Measurements from ENCODE around the gene PPIG. TPM values are rescaled to one million over a fixed set of nuclear protein-coding genes. Genes with fewer than 3 reads are reported as not detected.
A peak's percentile ranks its signal among the peaks of the same experiment; 100 is the strongest.
"Not testable (repeated sequence)": the region's sequence is repeated elsewhere in the genome, so short reads cannot be mapped to it uniquely, and the experiment has no call there.

The PPIG gene
- total RNA-seq = 10 to 100 TPM; 49.6 to 51.0 TPM
- long read RNA-seq, donor 1, full-length matches to known transcripts = 6 of 29 reads
- long read RNA-seq, donor 1, partial matches to known transcripts = 12 of 29 reads
- long read RNA-seq, donor 1, other reads (novel, unspliced or antisense) = 11 of 29 reads
- long read RNA-seq, donor 2, full-length matches to known transcripts = 37 of 86 reads
- long read RNA-seq, donor 2, partial matches to known transcripts = 40 of 86 reads
- long read RNA-seq, donor 2, other reads (novel, unspliced or antisense) = 9 of 86 reads

- intact Hi-C loops (cut with DNase I) = no loop called here
- peak; percentile 97 for DNase-seq (ENCODE audit: low spot score)
These were observed at the start of gene PPIG for GRCh38 chr2:169584005-169584877. PPIG (plus strand) TSS chr2:169584351; CDS start chr2:169604042, 19,691 bp downstream.

- intact Hi-C loops (cut with DNase I); DNase-seq (ENCODE audit: low spot score): not testable (repeated sequence)
These were observed 44.7 kb upstream of the PPIG start for GRCh38 chr2:169539460-169539859.

- DNase-seq (ENCODE audit: low spot score) = no peak
- intact Hi-C loops (cut with DNase I) = no loop called here
These were observed 44.0 kb upstream of the PPIG start for GRCh38 chr2:169540146-169540545.

- DNase-seq (ENCODE audit: low spot score) = no peak
- intact Hi-C loops (cut with DNase I) = no loop called here
These were observed 41.7 kb upstream of the PPIG start for GRCh38 chr2:169542433-169542832.

- no peak for DNase-seq (ENCODE audit: low spot score)
- intact Hi-C loops (cut with DNase I) = no loop called here
These were observed 37.4 kb upstream of the PPIG start for GRCh38 chr2:169546756-169547155.

- DNase-seq (ENCODE audit: low spot score) = no peak
- intact Hi-C loops (cut with DNase I) = no loop called here
These were observed 22.8 kb upstream of the PPIG start for GRCh38 chr2:169561364-169561763.

- DNase-seq (ENCODE audit: low spot score); intact Hi-C loops (cut with DNase I): not testable (repeated sequence)
These were observed 22.1 kb upstream of the PPIG start for GRCh38 chr2:169562084-169562483.

GRCh38 chr2:169562519-169562918 lies 21.6 kb upstream of the PPIG start:
- intact Hi-C loops (cut with DNase I) = no loop called here
- no peak for DNase-seq (ENCODE audit: low spot score)

GRCh38 chr2:169565686-169566085 lies 18.5 kb upstream of the PPIG start:
- no peak for DNase-seq (ENCODE audit: low spot score)
- intact Hi-C loops (cut with DNase I) = no loop called here

- intact Hi-C loops (cut with DNase I) = no loop called here
These were observed 14.2 kb upstream of the PPIG start for GRCh38 chr2:169569948-169570347.

GRCh38 chr2:169570752-169571151 lies 13.4 kb upstream of the PPIG start:
- intact Hi-C loops (cut with DNase I) = not testable (repeated sequence)

More at GRCh38 chr2:169569948-169570347, 14.2 kb upstream of the PPIG start:
- DNase-seq (ENCODE audit: low spot score) = no peak

GRCh38 chr2:169571571-169571970 lies 12.6 kb upstream of the PPIG start:
- intact Hi-C loops (cut with DNase I) = no loop called here
- no peak for DNase-seq (ENCODE audit: low spot score)

More at GRCh38 chr2:169570752-169571151, 13.4 kb upstream of the PPIG start:
- DNase-seq (ENCODE audit: low spot score) = not testable (repeated sequence)

GRCh38 chr2:169572189-169572588 lies 12.0 kb upstream of the PPIG start:
- intact Hi-C loops (cut with DNase I) = no loop called here
- no peak for DNase-seq (ENCODE audit: low spot score)

- intact Hi-C loops (cut with DNase I) = no loop called here
These were observed 11.4 kb upstream of the PPIG start for GRCh38 chr2:169572821-169573159.

GRCh38 chr2:169573160-169573973 lies 10.8 kb upstream of the PPIG start, which contains the start of gene FASTKD1:
FASTKD1 (minus strand) TSS chr2:169573865; CDS start chr2:169572029, 1,836 bp downstream.
- intact Hi-C loops (cut with DNase I) = no loop called here

More at GRCh38 chr2:169572821-169573159, 11.4 kb upstream of the PPIG start:
- no peak for DNase-seq (ENCODE audit: low spot score)

GRCh38 chr2:169573974-169574299 lies 10.2 kb upstream of the PPIG start:
- DNase-seq (ENCODE audit: low spot score) = no peak
- intact Hi-C loops (cut with DNase I) = no loop called here

More at GRCh38 chr2:169573160-169573973, 10.8 kb upstream of the PPIG start, which contains the start of gene FASTKD1:
- DNase-seq (ENCODE audit: low spot score) = peak; percentile 96

- intact Hi-C loops (cut with DNase I); DNase-seq (ENCODE audit: low spot score): not testable (repeated sequence)
These were observed 9.6 kb upstream of the PPIG start for GRCh38 chr2:169574539-169574938.

GRCh38 chr2:169575264-169575663 lies 8.9 kb upstream of the PPIG start:
- DNase-seq (ENCODE audit: low spot score); intact Hi-C loops (cut with DNase I): not testable (repeated sequence)

GRCh38 chr2:169579044-169579443 lies 5.1 kb upstream of the PPIG start:
- no peak for DNase-seq (ENCODE audit: low spot score)
- intact Hi-C loops (cut with DNase I) = no loop called here
